CD1c-positive myeloid dendritic cell (primary cell): ENCODE measurements around the gene ARSB.
A peak's percentile ranks its signal among the peaks of the same experiment; 100 is the strongest.
"Not testable (repeated sequence)": the region's sequence is repeated elsewhere in the genome, so short reads cannot be mapped to it uniquely, and the experiment has no call there.

Experiments
- DNase-seq: peaks from one replicate; pipeline ENCODE4 v3.0.0-alpha.2; 2016; ENCODE audit errors: extremely low spot score

The ARSB gene

DNA sequence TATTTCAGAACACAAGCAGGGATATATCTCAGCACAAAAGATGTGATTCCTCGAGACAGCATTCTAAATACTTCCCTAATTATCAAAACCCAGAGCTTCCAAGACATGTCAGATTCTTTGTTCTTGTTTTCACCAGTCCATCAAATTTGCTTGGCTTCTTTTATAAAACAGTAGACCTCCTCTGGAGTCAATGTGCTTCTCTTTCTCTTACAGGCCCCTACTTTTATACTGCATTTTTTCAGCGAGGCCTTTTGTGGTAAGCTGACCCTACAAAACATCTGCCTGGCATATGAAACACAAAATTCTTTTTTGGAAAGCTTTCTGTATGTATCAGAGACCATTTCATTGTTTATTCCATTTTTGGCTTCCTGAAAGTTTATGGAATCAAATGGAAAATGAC is 81.8 kb downstream of the ARSB start:
- no peak for DNase-seq

DNA sequence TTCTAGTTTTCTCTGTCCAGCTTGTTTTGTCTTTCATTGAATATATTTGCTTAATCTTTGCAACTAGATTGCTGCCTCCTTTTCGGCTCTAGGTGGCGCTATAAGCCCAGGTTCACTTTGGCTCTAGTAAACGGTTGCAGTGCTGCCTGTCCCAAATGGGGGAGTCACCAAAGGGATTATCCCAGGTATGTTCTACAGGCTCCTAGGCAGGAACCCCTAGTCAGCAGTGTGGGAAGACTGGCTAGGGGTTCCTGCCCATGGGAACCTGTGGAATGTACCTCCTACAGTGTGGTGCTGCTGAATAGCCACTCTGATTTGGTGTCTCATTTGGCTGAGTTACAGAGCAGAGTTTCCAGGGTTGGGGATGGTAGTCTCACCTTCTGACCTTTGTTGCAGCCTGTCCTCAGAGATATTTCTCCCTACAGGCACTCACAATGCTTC is 85.2 kb downstream of the ARSB start:
- DNase-seq: peak; percentile 64

DNA sequence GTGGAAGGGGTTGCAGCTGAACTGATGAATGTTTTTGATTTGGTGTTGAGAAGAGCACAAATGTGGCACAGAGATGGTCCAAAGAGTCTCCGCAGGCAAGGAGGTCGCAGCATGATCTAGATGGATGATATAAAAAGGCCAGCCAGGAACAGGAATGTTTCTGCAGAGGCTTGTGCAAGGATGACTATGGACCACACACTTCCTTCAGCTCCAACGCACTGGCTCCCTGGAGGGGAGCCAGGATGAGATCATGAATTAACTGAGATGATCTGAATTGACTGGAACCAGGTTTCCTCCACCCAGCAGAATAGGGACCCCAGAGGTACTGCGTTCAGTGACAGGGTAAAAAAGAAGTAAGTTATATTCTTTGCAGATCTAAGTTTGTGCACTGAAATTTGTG is 89.0 kb downstream of the ARSB start:
- DNase-seq: no peak

- DNase-seq: no peak
Measured at GRCh38 chr5:78895616-78896015, 89.5 kb downstream of the ARSB start.

DNA sequence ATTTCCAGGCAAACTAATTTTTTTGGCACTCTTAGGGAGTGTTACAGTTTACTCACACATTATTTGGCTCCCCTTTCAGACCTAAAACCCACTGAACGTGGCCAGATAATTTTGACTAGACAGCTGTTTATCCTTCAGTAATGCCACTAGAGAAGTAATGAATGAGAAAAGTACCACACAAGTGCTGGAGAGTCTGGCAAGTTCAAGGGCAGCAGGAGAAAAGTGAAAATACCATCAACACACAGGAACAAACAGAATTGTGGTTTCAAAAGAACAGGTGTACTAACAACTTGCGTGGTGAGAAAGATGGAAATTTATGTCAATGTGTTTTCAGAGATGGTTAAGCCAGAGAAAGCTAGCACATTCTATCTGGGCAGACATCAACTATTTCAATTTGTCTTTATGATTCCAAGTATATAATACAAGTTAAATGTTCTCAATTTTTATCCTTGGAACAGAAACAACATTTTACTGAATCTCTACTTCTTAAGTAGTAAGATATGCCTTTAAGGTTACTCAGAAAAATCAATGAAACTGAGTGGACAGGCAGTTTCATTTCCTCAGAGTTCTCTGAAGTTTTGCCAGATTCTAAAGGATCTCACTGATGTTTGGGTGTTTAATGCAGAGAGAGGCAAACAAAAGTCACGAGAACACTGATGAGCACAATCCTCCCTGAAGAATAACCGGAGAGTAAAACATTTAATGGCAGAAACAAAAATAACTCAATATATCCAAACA is 91.0 kb downstream of the ARSB start:
- no peak for DNase-seq

DNA sequence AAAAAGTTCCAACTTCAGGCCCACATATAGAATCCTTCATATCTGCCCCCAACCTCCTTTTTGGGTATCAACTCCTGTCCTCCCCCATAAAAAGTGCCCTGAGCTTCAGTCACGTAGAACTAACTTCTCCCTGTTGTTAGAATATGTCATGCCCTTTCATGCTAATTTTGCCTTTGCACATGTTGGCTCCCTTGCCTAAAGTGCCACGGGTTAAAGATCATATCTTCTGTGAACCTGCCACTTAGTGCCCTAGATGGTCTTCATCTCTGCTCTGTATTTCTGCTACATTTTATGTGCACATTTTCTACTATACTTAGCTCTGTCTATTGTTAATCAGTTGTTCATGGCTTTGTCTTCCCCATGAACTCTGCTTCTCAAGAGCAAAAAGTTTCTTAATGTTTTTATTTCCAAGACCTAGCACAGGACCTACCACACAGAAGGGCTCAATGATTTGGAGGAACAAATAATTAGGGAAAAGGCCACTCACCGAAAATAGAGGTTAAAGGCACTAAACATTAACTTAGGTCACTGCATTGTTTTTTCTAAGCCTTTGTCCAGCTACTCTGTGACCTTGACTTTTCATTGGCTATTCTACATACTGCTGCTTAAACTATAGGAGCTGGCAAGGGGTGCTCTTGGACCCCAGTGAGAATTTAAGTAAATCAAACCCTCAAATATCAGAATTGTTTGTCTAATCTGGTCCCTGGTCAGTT is 94.3 kb downstream of the ARSB start:
- DNase-seq: no peak

- no peak for DNase-seq
Measured at GRCh38 chr5:78889369-78890140, 95.6 kb downstream of the ARSB start.

DNA sequence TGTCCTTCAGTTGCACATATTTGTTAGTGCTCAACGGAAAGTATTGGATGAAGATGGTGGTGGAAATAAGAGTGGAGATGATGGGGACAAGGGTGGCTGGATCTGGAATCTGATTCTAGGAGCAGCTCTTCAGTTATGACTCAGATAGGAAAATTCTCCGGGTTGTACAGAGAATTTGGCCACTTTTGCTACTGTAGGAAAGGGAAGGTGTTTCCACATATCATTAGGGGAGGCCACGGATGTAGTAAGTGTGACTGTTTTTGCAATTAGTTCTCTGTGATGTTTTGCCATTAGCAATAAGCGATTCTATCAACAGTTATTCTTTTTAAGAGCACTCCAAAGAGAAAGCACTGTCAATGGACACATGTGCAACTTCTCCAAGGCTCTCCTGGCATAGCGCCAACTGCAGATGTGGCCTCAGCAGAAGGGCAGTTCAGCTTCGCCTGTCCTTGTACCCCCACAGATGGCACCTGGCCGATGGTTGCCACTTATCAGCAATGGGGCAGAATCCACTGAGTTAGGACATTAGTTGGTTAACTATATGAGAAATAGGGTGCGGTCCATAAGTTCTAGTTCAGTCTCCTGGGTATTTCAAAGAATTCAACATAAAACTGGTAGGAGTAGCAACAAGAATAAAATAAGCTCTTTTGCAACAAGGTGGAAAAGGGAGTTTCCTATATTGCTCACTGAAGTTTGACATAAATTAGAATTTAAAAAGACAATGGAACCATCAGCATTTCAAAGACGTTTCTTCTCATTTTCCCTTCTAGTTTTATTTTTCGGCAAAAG is 96.3 kb downstream of the ARSB start:
- no peak for DNase-seq

- peak; percentile 55 for DNase-seq
Measured at GRCh38 chr5:78887384-78888118, 97.6 kb downstream of the ARSB start.

- DNase-seq: no peak
Measured at GRCh38 chr5:78886341-78887230, 98.5 kb downstream of the ARSB start.

- no peak for DNase-seq
Measured at GRCh38 chr5:78881884-78882283, 103.2 kb downstream of the ARSB start.

DNA sequence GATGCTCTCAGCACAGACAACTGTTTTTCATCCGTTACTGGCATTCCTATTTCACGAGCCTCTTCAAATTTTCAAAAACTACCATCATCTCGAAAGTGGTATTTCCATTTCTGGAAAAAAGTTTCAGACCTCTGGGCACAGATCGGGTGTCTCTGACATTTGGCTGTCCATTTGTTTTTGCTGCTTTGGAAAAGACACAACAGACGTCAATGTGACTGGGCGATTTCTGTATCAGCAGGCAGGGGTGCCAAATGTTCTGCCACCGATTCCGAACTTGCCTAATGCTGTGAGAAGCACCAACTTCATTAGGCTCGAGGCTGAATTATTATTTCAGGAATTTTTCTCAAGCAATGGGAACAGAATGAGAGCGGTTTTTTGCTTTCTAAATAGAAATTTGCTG is 105.6 kb downstream of the ARSB start:
- no peak for DNase-seq

DNA sequence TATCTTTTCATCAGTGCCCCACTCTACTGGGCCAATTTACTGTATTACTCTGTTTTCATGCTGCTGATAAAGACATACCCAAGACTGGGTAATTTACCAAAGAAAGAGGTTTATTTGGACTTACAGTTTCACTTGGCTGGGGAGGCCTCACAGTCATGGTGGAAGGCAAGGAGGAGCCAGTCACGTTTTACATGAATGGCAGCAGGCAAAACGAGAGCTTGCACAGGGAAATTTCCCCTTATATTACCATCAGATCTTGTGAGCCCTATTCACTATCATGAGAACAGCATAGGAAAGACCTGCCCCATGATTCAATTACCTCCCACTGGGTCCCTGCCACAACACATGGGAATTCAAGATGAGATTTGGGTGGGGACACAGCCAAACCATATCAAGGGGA is 119.0 kb downstream of the ARSB start:
- not testable (repeated sequence) for DNase-seq

- no peak for DNase-seq
Measured at GRCh38 chr5:78858364-78858763, 126.7 kb downstream of the ARSB start.

GRCh38 chr5:78855026-78855425 is 130.1 kb downstream of the ARSB start:
- DNase-seq: no peak

- DNase-seq: not testable (repeated sequence)
Measured at GRCh38 chr5:78851891-78852290, 133.2 kb downstream of the ARSB start.

- DNase-seq: no peak
Measured at GRCh38 chr5:78845470-78845869, 139.6 kb downstream of the ARSB start.

DNA sequence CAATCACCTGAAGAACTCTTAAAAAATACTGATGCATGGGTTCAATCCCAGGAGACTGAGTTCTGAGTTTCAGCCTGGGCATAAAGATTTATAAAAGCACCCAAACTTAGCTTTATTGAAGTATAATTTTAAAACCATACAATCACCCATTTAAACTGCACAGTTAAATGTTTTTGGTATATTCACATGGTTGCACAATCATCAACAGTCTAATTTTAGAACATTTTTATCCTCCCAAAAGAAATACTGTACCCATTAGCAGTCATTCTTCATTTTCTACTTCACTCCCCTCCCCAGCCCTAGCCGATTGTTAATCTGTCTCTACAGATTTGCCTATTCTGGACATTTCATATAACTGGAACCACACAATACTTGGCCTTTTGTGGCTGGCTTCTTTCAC is 141.7 kb downstream of the ARSB start:
- no peak for DNase-seq

DNA sequence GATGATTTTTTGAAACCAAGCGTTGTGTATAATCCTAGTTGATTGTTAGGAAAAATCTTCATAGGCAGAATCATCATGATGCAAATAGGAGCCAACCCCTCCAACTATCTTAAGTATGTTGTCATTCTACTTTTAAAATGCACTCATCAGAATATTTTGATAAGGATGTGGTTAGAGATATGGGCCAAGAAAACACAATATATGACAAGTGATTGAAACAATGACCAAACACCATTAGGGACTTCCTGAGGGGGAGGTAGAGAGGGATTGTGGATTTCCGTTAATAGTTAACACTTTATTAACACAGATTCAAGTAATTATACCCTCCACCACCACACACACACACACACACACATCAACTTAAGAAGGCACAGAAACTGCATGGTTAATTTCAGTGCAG is 143.3 kb downstream of the ARSB start:
- DNase-seq: no peak

- DNase-seq: no peak
Measured at GRCh38 chr5:78838753-78839152, 146.4 kb downstream of the ARSB start.
